ENCODE measurements around the gene MIS18A.

DNA sequence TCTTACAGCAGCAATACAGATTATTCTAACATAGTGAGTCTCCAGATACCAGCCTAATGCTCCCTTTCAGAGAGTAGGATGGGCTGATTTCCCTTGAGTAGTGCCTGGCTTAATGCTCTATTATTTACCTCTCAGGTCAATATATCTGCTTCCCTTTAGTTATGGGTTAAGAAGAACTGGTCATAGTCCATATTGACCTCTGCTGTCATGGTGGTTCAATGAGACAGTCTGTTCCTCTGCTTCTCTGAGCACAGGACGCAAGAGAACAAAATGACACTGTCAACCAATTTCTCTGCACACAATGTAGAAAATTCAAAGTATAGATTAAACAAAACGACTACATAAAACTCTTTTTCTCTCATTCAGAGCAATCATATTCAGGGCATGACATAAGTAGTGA lies 22.7 kb upstream of the MIS18A start:
- no peak for TF ChIP-seq IRF2 (CRISPR knock-in tag; IDR thresholded peaks at IDR 0.05; ENCODE audit: borderline replicate concordance, low read depth)
- TF ChIP-seq, protein P1, sequence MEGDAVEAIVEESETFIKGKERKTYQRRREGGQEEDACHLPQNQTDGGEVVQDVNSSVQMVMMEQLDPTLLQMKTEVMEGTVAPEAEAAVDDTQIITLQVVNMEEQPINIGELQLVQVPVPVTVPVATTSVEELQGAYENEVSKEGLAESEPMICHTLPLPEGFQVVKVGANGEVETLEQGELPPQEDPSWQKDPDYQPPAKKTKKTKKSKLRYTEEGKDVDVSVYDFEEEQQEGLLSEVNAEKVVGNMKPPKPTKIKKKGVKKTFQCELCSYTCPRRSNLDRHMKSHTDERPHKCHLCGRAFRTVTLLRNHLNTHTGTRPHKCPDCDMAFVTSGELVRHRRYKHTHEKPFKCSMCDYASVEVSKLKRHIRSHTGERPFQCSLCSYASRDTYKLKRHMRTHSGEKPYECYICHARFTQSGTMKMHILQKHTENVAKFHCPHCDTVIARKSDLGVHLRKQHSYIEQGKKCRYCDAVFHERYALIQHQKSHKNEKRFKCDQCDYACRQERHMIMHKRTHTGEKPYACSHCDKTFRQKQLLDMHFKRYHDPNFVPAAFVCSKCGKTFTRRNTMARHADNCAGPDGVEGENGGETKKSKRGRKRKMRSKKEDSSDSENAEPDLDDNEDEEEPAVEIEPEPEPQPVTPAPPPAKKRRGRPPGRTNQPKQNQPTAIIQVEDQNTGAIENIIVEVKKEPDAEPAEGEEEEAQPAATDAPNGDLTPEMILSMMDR (IDR thresholded peaks at IDR 0.05), result no peak
- TF ChIP-seq, protein P2, sequence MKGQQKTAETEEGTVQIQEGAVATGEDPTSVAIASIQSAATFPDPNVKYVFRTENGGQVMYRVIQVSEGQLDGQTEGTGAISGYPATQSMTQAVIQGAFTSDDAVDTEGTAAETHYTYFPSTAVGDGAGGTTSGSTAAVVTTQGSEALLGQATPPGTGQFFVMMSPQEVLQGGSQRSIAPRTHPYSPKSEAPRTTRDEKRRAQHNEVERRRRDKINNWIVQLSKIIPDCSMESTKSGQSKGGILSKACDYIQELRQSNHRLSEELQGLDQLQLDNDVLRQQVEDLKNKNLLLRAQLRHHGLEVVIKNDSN (CRISPR knock-in tag; IDR thresholded peaks at IDR 0.05), result no peak
- no peak for TF ChIP-seq JUN (CRISPR knock-in tag; IDR thresholded peaks at IDR 0.05)
- TF ChIP-seq, protein P3, sequence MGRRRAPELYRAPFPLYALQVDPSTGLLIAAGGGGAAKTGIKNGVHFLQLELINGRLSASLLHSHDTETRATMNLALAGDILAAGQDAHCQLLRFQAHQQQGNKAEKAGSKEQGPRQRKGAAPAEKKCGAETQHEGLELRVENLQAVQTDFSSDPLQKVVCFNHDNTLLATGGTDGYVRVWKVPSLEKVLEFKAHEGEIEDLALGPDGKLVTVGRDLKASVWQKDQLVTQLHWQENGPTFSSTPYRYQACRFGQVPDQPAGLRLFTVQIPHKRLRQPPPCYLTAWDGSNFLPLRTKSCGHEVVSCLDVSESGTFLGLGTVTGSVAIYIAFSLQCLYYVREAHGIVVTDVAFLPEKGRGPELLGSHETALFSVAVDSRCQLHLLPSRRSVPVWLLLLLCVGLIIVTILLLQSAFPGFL (CRISPR knock-in tag; IDR thresholded peaks at IDR 0.05; ENCODE audit: borderline replicate concordance), result no peak
- no peak for TF ChIP-seq ZNF263 (CRISPR knock-in tag; IDR thresholded peaks at IDR 0.05; ENCODE audit: low read depth)
- TF ChIP-seq, protein P4, sequence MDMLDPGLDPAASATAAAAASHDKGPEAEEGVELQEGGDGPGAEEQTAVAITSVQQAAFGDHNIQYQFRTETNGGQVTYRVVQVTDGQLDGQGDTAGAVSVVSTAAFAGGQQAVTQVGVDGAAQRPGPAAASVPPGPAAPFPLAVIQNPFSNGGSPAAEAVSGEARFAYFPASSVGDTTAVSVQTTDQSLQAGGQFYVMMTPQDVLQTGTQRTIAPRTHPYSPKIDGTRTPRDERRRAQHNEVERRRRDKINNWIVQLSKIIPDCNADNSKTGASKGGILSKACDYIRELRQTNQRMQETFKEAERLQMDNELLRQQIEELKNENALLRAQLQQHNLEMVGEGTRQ (CRISPR knock-in tag; IDR thresholded peaks at IDR 0.05), result no peak
- TF ChIP-seq FOXK1 (CRISPR knock-in tag; IDR thresholded peaks at IDR 0.05), result no peak
- TF ChIP-seq ZBTB21 (CRISPR knock-in tag; IDR thresholded peaks at IDR 0.05; ENCODE audit: borderline replicate concordance), result no peak
- TF ChIP-seq, protein P5, sequence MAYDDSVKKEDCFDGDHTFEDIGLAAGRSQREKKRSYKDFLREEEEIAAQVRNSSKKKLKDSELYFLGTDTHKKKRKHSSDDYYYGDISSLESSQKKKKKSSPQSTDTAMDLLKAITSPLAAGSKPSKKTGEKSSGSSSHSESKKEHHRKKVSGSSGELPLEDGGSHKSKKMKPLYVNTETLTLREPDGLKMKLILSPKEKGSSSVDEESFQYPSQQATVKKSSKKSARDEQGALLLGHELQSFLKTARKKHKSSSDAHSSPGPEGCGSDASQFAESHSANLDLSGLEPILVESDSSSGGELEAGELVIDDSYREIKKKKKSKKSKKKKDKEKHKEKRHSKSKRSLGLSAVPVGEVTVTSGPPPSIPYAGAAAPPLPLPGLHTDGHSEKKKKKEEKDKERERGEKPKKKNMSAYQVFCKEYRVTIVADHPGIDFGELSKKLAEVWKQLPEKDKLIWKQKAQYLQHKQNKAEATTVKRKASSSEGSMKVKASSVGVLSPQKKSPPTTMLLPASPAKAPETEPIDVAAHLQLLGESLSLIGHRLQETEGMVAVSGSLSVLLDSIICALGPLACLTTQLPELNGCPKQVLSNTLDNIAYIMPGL (CRISPR knock-in tag; IDR thresholded peaks at IDR 0.05), result no peak
- TF ChIP-seq TEAD4 (CRISPR knock-in tag; IDR thresholded peaks at IDR 0.05), result no peak
- no peak for TF ChIP-seq ZNF232 (CRISPR knock-in tag; IDR thresholded peaks at IDR 0.05)

All from WTC11 (cell line).